MM.1S (cell line): ENCODE results near the gene ZBTB7C.

Source experiments
- DNase-seq: peaks from one replicate; pipeline ENCODE4 v3.0.0-alpha.2; 2015
- H2AFZ ChIP-seq: fragments of 300-600 bp; sonication (generic); 2 replicates; pipeline ENCODE4 v1.6.0; 2016; ENCODE audit warnings: antibody characterized with exemption, low read length
- H3F3A ChIP-seq: fragments of 300-600 bp; sonication (generic); 2 replicates; pipeline ENCODE4 v1.6.1; 2016; ENCODE audit warnings: mild to moderate bottlenecking, antibody characterized with exemption, low read length, moderate library complexity, mixed read lengths; ENCODE audit not compliant: insufficient read depth
- H3K27ac ChIP-seq: fragments of 300-600 bp; sonication (generic); 2 replicates; pipeline ENCODE4 v1.5.1; 2016; ENCODE audit warnings: mild to moderate bottlenecking, low read length
- H3K27me3 ChIP-seq: fragments of 300-600 bp; sonication (generic); replicated peaks from 2 replicates; pipeline ENCODE4 v1.6.0; 2016; ENCODE audit warnings: low read length; ENCODE audit not compliant: insufficient read depth
- H3K36me3 ChIP-seq: fragments of 300-600 bp; sonication (generic); replicated peaks from 2 replicates; pipeline ENCODE4 v1.6.1; 2016; ENCODE audit warnings: mild to moderate bottlenecking, low read length, mixed read lengths; ENCODE audit not compliant: insufficient read depth
- H3K4me1 ChIP-seq: fragments of 300-600 bp; sonication (generic); 2 replicates; pipeline ENCODE4 v1.6.1; 2016; ENCODE audit warnings: low read length, mixed read lengths
- H3K4me2 ChIP-seq: fragments of 300-600 bp; sonication (generic); 2 replicates; pipeline ENCODE4 v1.6.0; 2016; ENCODE audit warnings: low read depth, low read length
- H3K4me3 ChIP-seq: fragments of 300-600 bp; sonication (generic); 2 replicates; pipeline ENCODE4 v1.5.1; 2016; ENCODE audit warnings: low read length, mixed read lengths
- H3K79me2 ChIP-seq: fragments of 300-600 bp; sonication (generic); 2 replicates; pipeline ENCODE4 v1.6.1; 2016; ENCODE audit warnings: mixed run types, low read length, mixed read lengths
- H3K9ac ChIP-seq: fragments of 300-600 bp; sonication (generic); 2 replicates; pipeline ENCODE4 v1.6.1; 2016; ENCODE audit warnings: low read length, mixed read lengths
- H3K9me2 ChIP-seq: fragments of 300-600 bp; sonication (generic); replicated peaks from 2 replicates; pipeline ENCODE4 v1.6.1; 2016; ENCODE audit warnings: mild to moderate bottlenecking, low read length, mixed read lengths; ENCODE audit not compliant: insufficient read depth
- H3K9me3 ChIP-seq: fragments of 300-600 bp; sonication (generic); replicated peaks from 2 replicates; pipeline ENCODE4 v1.6.1; 2016; ENCODE audit warnings: mild to moderate bottlenecking, low read length, mixed read lengths; ENCODE audit not compliant: insufficient read depth
- H4K20me1 ChIP-seq: fragments of 300-600 bp; sonication (generic); 2 replicates; pipeline ENCODE4 v1.6.1; 2016; ENCODE audit warnings: mild to moderate bottlenecking, low read length, moderate library complexity, mixed read lengths; ENCODE audit not compliant: insufficient read depth
- EZH2 ChIP-seq: fragments of 300-600 bp; sonication (generic); optimal IDR thresholded peaks from 2 replicates; pipeline ENCODE3; 2017; ENCODE audit warnings: low read depth, mild to moderate bottlenecking, antibody characterized with exemption, low read length, mixed read lengths
- EZH2phosphoT487 ChIP-seq: fragments of 300-600 bp; sonication (generic); IDR thresholded peaks from 2 replicates; pipeline ENCODE4 v1.6.1; 2018; ENCODE audit warnings: antibody characterized with exemption, low read length
- TF ChIP-seq, protein P1 (sequence below): fragments of 300-600 bp; sonication (generic); IDR thresholded peaks from 2 replicates; pipeline ENCODE4 v1.5.1; 2016; ENCODE audit warnings: antibody characterized with exemption, low read length, mixed read lengths

ZBTB7C gene

DNA sequence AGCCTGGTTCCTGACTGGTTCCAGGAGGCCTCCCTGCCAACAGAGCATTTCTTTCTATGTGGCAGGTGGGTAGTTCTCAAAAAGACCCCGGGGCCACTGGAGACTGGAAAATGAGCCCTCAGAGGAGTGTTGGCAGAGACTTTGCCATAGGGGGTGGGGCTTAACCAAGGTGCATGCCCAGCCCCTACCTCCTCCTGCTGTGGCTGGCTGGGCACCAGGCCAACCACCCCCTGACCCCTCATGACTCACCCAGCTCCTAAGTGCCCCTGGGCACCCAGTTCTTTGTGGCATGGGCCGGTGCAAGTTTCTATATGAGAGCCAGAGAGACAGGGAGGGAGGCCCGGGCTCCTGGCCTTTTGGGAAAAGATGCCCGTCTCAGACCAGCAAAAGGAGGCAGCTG lies 380.5 kb downstream of the ZBTB7C start:
- H3K4me2 ChIP-seq = no peak overlapping the region
- TF ChIP-seq, protein P1, sequence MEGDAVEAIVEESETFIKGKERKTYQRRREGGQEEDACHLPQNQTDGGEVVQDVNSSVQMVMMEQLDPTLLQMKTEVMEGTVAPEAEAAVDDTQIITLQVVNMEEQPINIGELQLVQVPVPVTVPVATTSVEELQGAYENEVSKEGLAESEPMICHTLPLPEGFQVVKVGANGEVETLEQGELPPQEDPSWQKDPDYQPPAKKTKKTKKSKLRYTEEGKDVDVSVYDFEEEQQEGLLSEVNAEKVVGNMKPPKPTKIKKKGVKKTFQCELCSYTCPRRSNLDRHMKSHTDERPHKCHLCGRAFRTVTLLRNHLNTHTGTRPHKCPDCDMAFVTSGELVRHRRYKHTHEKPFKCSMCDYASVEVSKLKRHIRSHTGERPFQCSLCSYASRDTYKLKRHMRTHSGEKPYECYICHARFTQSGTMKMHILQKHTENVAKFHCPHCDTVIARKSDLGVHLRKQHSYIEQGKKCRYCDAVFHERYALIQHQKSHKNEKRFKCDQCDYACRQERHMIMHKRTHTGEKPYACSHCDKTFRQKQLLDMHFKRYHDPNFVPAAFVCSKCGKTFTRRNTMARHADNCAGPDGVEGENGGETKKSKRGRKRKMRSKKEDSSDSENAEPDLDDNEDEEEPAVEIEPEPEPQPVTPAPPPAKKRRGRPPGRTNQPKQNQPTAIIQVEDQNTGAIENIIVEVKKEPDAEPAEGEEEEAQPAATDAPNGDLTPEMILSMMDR = no peak
- TF ChIP-seq EZH2 = no peak
- no peak for TF ChIP-seq EZH2phosphoT487

DNA sequence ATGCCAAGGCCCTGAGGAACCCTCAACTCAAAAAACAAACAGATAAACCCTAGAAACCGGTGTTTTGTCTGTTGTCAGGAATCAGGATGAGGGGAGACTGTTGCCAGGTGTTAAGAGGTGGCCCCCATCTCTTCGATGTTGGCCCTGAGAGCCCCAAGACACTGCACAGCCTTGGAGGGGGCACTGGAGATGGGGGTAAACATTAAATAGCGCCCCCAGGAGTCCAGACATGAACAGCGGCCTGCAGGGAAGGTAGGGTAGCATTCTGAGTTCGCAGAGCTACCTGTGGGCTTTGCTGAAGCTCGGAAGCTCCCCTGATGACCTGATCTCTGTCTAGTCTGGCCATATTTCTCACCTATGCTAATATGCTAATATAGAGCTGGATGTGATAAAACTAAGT lies 381.1 kb downstream of the ZBTB7C start:
- DNase-seq = no peak
- Histone ChIP-seq H3K4me3 (no peak overlapping the region), H3K4me2 (no peak overlapping the region), H3K9me3 (no peaks in the 10 kb centered on the region), H2AFZ (no peak overlapping the region), H3F3A (no peaks in the 10 kb centered on the region), H3K9me2 (no peaks in the 10 kb centered on the region), H3K79me2 (no peaks in the 10 kb centered on the region), H3K4me1 (no peaks in the 10 kb centered on the region), H4K20me1 (no peaks in the 10 kb centered on the region), H3K27me3 (no peaks in the 10 kb centered on the region), H3K27ac (no peak overlapping the region), H3K36me3 (no peaks in the 10 kb centered on the region), H3K9ac (no peak overlapping the region)
- TF ChIP-seq EZH2phosphoT487 (no peak), EZH2 (no peak)
- TF ChIP-seq, protein P1 = no peak; the same call in 1 of the 2 replicates

More for the DNA sequence above, 380.5 kb downstream of the ZBTB7C start:
- Histone ChIP-seq H4K20me1 (no peaks in the 10 kb centered on the region), H3F3A (no peaks in the 10 kb centered on the region), H3K4me1 (no peaks in the 10 kb centered on the region), H3K79me2 (no peaks in the 10 kb centered on the region), H3K9me3 (no peaks in the 10 kb centered on the region), H3K27ac (no peak overlapping the region), H2AFZ (no peak overlapping the region), H3K9me2 (no peaks in the 10 kb centered on the region), H3K36me3 (no peaks in the 10 kb centered on the region), H3K4me3 (no peak overlapping the region), H3K9ac (no peak overlapping the region), H3K27me3 (no peaks in the 10 kb centered on the region)
- DNase-seq = no peak

DNA sequence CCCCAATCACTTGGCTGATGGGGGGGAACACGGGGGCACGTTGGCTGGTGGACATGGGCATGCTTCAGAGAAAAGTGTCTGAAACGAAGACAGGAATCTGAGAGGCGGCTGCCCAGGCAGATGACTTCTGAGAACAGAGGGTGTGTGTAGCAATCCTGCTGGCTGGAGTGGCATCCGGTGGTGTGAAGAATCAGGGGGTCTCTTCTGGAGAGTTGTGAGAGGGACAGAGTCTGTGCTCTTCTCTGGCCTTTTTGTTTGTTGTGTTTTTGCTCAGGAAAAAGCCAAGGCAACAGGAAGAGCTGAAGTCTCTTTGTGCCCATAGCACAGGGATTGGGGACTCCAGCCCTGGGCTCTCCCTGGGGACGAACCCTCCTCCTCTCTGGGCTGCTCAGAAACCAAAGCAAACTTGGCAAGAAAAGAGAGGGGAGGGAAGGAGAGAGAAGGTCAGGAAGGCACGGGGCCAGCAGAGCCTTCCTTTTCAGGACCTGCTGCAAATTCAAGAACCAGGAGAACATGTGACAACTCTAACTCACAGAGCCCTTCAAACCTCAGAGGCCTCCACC lies 381.7 kb downstream of the ZBTB7C start:
- TF ChIP-seq EZH2phosphoT487 (no peak), EZH2 (no peak)
- TF ChIP-seq, protein P1 = no peak
- Histone ChIP-seq H3K4me2 (no peak overlapping the region), H3K27ac (no peak overlapping the region), H3K4me3 (no peak overlapping the region), H2AFZ (0 out of 2 replicates have a peak overlapping the region, but pooled peaks have one; percentile 11), H3K79me2 (no peaks in the 10 kb centered on the region), H3K36me3 (no peaks in the 10 kb centered on the region), H4K20me1 (no peaks in the 10 kb centered on the region), H3K9me3 (no peaks in the 10 kb centered on the region), H3K9ac (no peak overlapping the region), H3F3A (no peaks in the 10 kb centered on the region), H3K4me1 (no peaks in the 10 kb centered on the region), H3K27me3 (no peaks in the 10 kb centered on the region), H3K9me2 (no peaks in the 10 kb centered on the region)
- no peak for DNase-seq
